GM19438 (cell line): ENCODE data around the gene MRPS34.
A peak's percentile ranks its signal among the peaks of the same experiment; 100 is the strongest.

Experiments
- ATAC-seq: cut with Tn5 transposase; IDR thresholded peaks from one replicate; pipeline ENCODE4 v1.9.1; 2021; ENCODE audit warnings: low read depth; ENCODE audit not compliant: unreplicated experiment

MRPS34 gene

DNA sequence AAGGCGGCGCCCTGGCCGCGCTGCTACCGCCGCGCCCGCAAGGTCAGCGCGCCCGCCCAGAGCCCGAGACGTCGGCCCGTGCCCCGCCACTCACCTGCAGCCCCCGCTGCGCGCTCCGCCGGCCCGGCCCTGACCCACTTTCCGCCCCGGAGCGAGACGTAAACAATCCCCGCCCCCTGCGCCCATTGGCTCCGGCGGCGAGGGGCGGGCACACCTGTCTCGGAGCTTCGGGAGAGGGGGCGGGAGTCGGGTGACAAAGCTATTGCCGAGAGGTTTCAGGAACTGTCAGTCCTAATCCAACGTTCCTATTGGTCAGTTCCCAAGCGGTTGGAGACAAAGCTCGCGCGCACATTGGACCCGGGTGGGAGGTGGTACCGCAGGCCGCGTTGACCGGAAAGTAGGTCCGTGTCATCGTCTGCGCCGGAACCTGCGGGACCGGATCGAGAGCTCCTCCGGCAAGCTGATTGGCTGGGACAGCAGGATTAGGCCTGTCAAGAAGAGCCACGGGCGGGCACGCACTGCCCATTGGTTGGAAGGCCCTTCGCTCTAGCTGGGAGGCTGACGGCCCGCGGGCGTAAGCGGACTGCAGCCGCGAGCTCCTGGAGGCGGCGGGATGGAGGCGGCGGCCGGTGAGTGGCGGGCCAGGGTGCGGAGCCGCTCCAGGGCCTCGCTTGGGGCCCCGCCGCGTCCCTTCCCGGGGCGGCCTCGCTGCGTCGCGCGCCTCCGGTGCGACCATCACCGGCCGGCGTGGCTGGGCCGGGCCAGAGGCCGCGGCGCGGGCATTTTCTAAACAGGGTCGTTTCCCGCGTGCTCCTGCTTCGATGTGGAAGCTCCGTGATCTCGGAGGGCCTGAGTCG is 9.7 kb upstream of the MRPS34 start, which contains the start of the genes NUBP2 and SPSB3:
TSS of gene NUBP2 (plus strand) at position 553 of the 857 bp plus-strand sequence. CDS start at position 614, 61 bp downstream.
TSS of gene SPSB3 (minus strand) at position 164 of the 857 bp plus-strand sequence. CDS start 1,088 bp downstream, outside the sequence.
- peak; percentile 82 for ATAC-seq

DNA sequence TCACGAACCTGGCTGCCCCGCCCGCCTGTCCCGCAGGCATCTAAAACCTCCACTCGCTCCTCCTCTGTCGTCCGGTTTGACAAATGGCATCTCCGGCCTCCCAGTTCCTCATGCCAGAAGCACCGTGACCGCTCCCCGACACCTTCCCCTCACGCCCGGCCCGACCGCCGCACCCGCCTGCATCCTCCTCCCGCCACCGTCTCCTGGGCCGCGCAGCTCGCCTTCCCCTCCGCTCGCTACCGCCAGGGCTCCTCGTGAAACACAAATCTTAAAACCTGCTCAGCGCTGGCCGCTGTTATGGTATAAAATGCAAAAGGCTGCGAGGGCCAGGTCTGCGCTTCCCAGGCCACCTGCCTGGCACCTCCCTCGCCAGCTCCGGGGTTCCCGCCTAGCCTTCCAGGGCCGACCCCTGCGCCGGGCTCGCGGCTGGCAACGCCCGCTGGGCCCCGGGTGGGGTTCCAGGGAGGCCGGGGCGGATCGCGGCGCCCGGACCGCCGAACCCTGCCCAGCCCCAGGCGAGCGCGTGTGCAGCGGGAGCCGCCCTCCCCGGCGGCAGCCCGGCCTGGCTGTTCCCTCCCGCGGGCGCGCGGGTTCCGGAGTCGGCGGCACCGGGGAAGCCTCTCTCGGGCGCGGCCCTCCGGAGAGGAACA is 8.9 kb upstream of the MRPS34 start:
- ATAC-seq = peak; percentile 2

DNA sequence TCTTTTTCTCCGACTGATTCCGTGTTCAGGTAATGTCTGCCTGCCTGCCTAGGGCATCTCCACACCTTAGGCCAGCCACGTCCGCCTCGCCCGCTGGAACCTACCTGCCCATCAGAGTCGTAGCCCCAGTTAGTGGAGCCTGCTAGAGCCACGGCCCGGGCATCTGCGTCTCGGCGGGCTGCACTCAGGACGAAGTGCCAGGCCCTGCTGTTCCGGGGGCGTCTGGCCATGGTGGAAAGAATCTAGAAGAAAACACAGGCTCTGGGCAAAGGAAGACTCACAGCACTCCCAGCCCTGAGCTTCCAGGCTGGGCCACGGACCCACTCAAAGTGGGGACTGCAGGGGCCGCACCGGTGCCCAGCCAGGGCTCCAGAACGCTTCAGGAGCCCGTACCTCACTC is 8.3 kb upstream of the MRPS34 start:
- ATAC-seq = no peak

DNA sequence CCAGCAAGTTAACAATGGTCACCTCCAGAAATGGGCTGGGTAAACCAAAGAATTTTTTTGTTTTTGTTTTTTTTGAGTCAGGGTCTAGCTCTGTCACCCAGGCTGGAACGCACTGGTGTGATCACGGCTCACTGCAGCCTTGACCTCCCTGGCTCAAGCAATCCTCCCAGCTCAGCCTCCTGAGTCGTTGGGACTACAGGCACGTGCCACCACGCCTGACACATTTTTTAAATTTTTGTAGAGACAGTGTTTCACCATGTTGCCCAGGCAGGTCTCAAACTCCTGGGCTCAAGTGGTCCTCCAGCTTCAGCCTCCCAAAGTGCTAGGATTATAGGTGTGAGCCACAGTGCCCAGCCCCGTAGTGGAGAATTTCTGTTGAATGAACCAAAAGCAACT is 7.7 kb upstream of the MRPS34 start:
- ATAC-seq = no peak

GRCh38 chr16:1779741-1780676 is 7.1 kb upstream of the MRPS34 start:
- no peak for ATAC-seq

DNA sequence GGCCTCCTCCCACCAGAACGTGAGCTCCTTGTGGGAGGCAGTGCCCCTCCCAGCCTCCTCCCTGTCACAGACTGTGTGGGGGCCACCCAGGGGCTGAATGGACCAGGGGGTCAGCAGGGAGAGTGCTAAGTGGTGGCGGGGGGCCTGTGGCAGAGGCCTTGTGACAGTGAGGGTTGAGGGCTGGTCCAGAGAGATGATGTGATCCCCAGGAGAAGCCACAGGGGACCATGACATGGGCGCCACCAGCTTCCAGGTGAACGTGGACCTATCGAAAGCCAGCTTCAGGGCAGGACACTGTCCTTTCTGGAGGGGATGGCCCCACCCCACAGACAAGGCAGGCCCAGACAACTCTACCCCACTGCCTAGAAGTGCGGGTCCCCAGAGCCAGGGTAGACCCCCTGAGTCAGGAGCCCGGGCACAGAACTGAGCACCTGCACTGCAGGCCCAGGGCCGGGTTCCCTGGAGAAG is 6.3 kb upstream of the MRPS34 start:
- ATAC-seq = no peak

GRCh38 chr16:1778200-1779179 is 5.6 kb upstream of the MRPS34 start:
- ATAC-seq = no peak

GRCh38 chr16:1777375-1778199 is 4.7 kb upstream of the MRPS34 start:
- no peak for ATAC-seq

DNA sequence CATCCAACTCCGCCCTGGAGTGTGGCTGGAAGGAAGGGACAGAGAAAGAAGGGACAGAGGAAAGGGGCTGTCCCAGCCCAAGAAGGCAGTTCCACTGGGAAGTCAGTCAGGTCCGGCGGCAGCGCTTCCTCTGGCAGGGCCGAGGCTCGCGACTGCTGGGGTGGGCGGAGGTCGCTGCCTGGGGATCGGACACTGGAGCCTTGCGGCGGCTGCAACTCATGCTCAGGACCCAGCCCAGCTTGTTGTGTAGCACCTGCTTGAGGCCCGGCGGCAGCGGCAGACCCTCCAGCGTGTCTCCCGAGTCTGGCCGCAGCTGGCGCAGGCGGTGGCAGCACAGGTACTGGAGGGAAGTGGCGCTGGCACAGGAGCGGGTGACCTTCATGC is 4.0 kb upstream of the MRPS34 start:
- ATAC-seq = no peak

DNA sequence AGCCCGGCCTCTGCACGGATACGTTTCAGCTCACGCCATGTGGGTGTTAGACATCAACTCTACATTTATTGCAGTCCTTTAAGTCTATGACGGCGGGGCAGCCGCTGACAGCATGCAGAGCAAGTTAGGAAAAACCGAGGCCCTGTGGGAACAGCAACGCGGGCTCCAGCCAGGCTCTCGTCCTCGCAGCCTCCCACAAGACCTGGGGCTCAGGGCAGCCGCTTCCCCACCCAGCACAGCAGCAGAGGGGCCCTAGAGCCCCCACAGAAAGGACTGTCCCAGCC is 3.7 kb upstream of the MRPS34 start:
- ATAC-seq = no peak

DNA sequence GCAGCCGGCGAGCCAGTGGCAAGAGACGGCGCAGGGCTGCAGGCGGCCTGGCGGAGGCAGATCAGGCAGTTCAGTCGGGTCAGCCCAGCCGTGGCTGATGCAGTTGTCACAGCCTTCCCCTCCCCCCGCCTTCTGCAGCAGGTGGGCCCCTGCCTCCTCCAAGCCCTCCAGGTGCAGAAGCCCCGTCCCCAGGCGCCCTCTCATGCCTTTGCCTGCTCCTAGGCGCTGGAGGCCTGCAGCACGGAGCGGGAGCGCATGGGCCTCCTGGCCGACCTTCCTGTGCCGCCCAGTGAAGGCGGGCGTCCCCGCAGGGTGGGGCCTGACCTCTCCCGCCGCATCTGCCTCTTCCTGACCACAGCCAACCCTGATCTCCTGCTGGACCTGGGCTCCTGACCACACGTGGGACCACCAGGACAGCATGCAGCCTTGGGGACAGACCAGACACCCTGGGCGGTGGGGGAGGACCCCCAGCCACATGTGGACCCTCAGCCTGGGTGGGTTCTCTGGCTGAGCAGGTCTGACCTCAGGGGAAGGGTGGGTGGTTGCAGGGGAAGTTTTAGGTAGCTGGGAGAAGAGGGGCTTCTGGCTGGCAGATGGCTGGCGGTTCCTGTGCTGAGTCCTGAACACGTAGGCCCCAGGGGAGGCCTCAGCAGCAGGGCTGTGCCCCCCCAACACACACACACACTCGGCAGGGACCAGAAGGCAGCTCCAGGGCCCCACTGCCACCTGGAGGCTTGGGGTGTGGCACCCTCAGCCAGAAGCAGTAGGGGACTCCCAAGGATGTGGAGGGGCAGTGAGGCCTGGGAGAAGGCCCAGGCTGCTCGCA is 3.1 kb upstream of the MRPS34 start:
- no peak for ATAC-seq

DNA sequence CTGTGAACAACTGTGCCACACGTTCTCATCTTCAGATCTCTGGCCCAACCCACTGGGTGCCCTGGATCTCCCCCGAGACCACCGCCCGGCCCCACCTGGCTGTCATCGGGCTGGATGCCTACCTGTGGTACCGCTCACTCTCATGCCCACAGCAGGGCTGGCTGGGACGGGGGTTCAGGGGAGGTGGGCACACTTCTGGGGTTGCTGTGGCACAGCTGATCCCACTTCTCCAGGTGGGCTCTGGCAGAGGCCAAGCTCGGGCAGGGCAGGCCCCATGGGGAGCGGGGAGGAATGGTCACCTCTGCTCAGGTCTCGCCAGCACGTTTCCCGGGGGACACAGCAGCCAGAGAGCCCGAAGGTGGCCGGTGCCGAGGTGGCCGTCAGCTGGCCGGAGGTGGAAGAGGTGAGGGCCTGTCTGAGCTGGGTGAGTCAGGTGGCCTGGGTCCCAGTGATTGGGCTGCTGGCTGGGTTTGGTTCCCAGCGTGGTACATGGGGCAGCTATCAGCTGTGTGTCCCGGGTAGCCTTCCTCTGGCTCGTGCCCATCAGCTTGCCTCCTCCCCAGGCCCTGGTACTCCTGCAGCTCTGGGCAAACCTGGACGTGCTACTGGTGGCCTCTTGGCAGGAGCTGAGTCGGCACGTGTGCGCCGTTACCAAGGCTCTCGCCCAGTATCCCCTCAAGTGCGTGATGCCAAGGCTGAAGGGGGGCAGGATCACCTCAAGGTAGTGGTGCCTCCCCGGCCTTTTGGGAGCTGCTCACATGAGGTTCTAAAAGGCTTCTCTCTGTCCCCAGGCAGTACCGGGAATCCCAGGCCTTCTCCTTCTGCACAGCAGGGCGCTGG is 2.3 kb upstream of the MRPS34 start:
- ATAC-seq = no peak

GRCh38 chr16:1774448-1774780 is 1.5 kb upstream of the MRPS34 start:
- no peak for ATAC-seq

GRCh38 chr16:1773703-1774447 is 941 bp upstream of the MRPS34 start:
- ATAC-seq = peak; percentile 2

DNA sequence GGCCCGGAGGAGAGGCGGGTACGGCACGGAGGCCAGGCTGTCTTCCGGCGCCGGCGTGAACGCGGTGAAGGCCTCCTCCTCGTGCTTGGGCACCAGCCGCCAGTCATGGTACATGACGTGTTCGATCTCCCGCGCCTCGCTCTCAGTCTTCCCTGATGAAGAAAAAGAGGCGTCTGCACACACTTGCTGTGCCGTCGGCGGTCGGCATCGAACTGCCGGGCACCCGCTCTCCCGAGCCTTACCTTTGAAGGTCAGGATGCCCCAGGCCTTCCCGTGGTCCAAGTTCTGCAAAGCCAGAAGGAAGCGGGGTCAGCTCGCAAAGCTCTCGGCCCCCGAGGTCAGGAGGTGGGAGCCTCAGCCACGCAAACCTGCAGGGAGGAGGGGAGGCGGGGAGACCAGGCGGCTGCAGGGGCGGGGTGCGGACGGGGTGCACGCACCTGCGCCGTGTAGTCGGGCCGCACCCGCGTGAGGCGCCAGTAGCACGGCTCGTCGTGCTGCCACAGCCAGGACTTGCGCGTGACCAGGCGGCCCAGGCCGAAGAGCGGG is 499 bp downstream of the MRPS34 start, which contains the start of gene EME2:
TSS of gene EME2 (plus strand) at position 449 of the 546 bp plus-strand sequence. CDS start 418 bp downstream, outside the sequence.
- ATAC-seq = no peak

DNA sequence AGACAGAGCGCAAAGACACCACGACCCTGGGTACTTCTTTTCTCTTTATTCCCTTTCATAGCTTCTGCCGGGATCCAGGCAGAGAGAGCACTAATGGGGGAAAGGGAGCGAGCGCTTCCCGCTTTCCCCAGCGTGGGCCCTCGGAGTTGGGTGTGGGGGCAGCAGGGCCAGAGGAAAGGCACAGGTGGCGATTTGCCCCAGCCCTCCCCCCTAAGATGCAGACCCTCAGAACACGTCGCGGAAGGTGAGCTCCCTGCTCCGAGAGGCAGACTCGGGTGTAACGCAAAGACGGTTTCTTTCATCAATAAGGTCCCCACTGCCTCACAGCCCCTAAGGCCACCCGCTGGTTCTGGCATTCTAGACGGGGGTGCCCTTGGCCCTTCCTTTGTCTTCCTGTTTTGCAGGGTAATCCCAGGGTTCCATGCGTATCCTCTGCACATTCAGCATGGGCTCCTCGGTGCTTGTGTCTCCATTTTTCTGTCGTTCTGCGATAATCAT is 1.0 kb downstream of the MRPS34 start:
- ATAC-seq = no peak
